ENCODE results near the gene RARB.

RARB gene

GRCh38 chr3:25472731-25473130 is 44.7 kb downstream of the RARB start:
- no peak for DNase-seq (ENCODE audit: low read depth in 3 of 3)

GRCh38 chr3:25473246-25473645 is 45.2 kb downstream of the RARB start:
- DNase-seq (ENCODE audit: low read depth in 3 of 3) = no peak

- DNase-seq (ENCODE audit: low read depth in 3 of 3) = no peak
Measured at GRCh38 chr3:25474052-25474451, 46.0 kb downstream of the RARB start.

- DNase-seq (ENCODE audit: low read depth in 3 of 3) = no peak
Measured at GRCh38 chr3:25476639-25477038, 48.6 kb downstream of the RARB start.

- no peak for DNase-seq (ENCODE audit: low read depth in 3 of 3)
Measured at GRCh38 chr3:25478211-25478757, 50.2 kb downstream of the RARB start.

GRCh38 chr3:25478964-25479726 is 51.1 kb downstream of the RARB start:
- no peak for DNase-seq (ENCODE audit: low read depth in 3 of 3)

GRCh38 chr3:25479727-25480010 is 51.6 kb downstream of the RARB start:
- no peak for DNase-seq (ENCODE audit: low read depth in 3 of 3)

- no peak for DNase-seq (ENCODE audit: low read depth in 3 of 3)
Measured at GRCh38 chr3:25480811-25481210, 52.7 kb downstream of the RARB start.

GRCh38 chr3:25481386-25481785 is 53.3 kb downstream of the RARB start:
- no peak for DNase-seq (ENCODE audit: low read depth in 3 of 3)

GRCh38 chr3:25483456-25483855 is 55.4 kb downstream of the RARB start:
- no peak for DNase-seq (ENCODE audit: low read depth in 3 of 3)

GRCh38 chr3:25485673-25486072 is 57.6 kb downstream of the RARB start:
- no peak for DNase-seq (ENCODE audit: low read depth in 3 of 3)

- no peak for DNase-seq (ENCODE audit: low read depth in 3 of 3)
Measured at GRCh38 chr3:25486932-25487331, 58.9 kb downstream of the RARB start.

GRCh38 chr3:25489858-25490593 is 62.0 kb downstream of the RARB start:
- no peak for DNase-seq (ENCODE audit: low read depth in 3 of 3)

- DNase-seq (ENCODE audit: low read depth in 3 of 3) = no peak
Measured at GRCh38 chr3:25493246-25493645, 65.2 kb downstream of the RARB start.

GRCh38 chr3:25493786-25494185 is 65.7 kb downstream of the RARB start:
- no peak for DNase-seq (ENCODE audit: low read depth in 3 of 3)

- DNase-seq (ENCODE audit: low read depth in 3 of 3) = no peak
Measured at GRCh38 chr3:25495304-25495703, 67.2 kb downstream of the RARB start.

- no peak for DNase-seq (ENCODE audit: low read depth in 3 of 3)
Measured at GRCh38 chr3:25495726-25496253, 67.7 kb downstream of the RARB start.

GRCh38 chr3:25497096-25497495 is 69.0 kb downstream of the RARB start:
- no peak for DNase-seq (ENCODE audit: low read depth in 3 of 3)

GRCh38 chr3:25500706-25501210 is 72.7 kb downstream of the RARB start:
- DNase-seq (ENCODE audit: low read depth in 3 of 3) = no peak

- DNase-seq (ENCODE audit: low read depth in 3 of 3) = no peak
Measured at GRCh38 chr3:25502233-25502632, 74.2 kb downstream of the RARB start.

- no peak for DNase-seq (ENCODE audit: low read depth in 3 of 3)
Measured at GRCh38 chr3:25503898-25504301, 75.8 kb downstream of the RARB start.

- DNase-seq (ENCODE audit: low read depth in 3 of 3) = no peak
Measured at GRCh38 chr3:25505581-25505980, 77.5 kb downstream of the RARB start.

- DNase-seq (ENCODE audit: low read depth in 3 of 3) = no peak
Measured at GRCh38 chr3:25507811-25508210, 79.7 kb downstream of the RARB start.
